K562 treated with DMSO at 1 percent for 12 hours (cell line): ENCODE measurements around the gene GOLGA7B. TPM values are rescaled to one million over a fixed set of nuclear protein-coding genes. Genes with fewer than 3 reads are reported as not detected.

Source experiments
- total RNA-seq: library from RNA; unstranded; fragments of 300-600 nt; gene quantifications from 2 replicates; pipeline ENCODE4 v1.2.3, GENCODE V29; 2022; ENCODE audit not compliant: insufficient read depth

GOLGA7B gene
- total RNA-seq, result 0.15 TPM in 1 of 2 replicates, not detected in the other

DNA sequence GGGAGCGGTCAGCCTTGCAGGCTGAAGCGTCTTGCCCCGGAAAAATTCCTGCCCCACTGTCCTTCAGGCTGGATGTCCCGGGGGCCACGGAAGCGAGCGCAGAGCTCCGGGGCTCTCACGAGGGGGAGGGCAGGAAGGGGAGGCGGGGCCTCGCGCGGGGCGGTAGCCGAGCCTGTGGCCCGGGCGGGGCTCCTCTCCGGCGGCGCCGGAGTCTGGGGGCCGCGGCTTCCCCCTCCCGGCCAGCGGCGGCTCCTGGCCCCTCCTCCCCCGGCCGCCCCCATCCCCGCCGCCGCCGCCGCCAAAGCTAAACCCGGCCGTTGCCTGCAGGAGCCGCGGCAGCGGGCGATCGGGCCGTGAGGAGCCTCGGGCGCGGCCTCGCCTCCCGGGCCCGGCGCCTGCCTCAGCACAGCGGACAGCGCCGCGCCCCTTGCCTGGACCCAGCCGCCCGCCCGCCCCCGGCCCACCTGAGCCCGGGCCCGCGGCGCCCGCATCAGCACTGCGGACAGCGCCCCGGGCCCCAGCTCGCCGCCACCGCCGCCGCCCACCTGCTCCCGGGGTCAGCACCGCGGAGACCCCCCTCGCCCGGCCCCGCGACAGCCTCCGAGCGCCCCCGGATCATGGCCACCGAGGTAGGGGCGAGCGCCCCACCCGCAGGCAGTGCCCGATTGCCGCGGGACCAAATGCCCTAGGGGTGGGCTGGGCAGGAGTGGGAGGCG lies at the start of gene GOLGA7B:
Gene GOLGA7B, plus strand, starts transcription at position 157 of the 716 bp plus-strand sequence. Its CDS starts 461 bp downstream, at position 618.

Other genes with a start within 250 kb of the GOLGA7B start
- 10.3 and 16.5 TPM in 2 replicates for gene MORN4, start 216.3 kb upstream of the GOLGA7B start, total RNA-seq
- 15.9 and 31.6 TPM in 2 replicates for gene PI4K2A, start 209.2 kb upstream of the GOLGA7B start, total RNA-seq
- gene AVPI1, start 162.6 kb upstream of the GOLGA7B start, total RNA-seq, result 11.7 and 12.8 TPM in 2 replicates
- 4.0 and 8.6 TPM in 2 replicates for gene MARVELD1, start 136.1 kb upstream of the GOLGA7B start, total RNA-seq
- gene ZFYVE27, start 112.7 kb upstream of the GOLGA7B start, total RNA-seq, result 17.0 and 23.1 TPM in 2 replicates
- gene SFRP5, start 77.8 kb upstream of the GOLGA7B start, total RNA-seq, result not detected in 2 replicates
- not detected in 2 replicates for gene CRTAC1, start 180.8 kb downstream of the GOLGA7B start, total RNA-seq